Hematopoietic multipotent progenitor cell treated with erythropoietin and hydrocortisone succinate and interleukin-3 and kit ligand, for 15 days (in vitro differentiated cells): ENCODE results near the gene SERINC5.
"Not testable (repeated sequence)": the region's sequence is repeated elsewhere in the genome, so short reads cannot be mapped to it uniquely, and the experiment has no call there.

Source experiments
- DNase-seq: peaks from one replicate; pipeline ENCODE4 v3.0.0-alpha.2; 2015; ENCODE audit warnings: low spot score

Gene SERINC5

GRCh38 chr5:80136798-80137197, 119.0 kb downstream of the SERINC5 start:
- DNase-seq = not testable (repeated sequence)

- DNase-seq = no peak
Measured at GRCh38 chr5:80134876-80135275, 121.0 kb downstream of the SERINC5 start.

GRCh38 chr5:80129146-80129545, 126.7 kb downstream of the SERINC5 start:
- no peak for DNase-seq

DNA sequence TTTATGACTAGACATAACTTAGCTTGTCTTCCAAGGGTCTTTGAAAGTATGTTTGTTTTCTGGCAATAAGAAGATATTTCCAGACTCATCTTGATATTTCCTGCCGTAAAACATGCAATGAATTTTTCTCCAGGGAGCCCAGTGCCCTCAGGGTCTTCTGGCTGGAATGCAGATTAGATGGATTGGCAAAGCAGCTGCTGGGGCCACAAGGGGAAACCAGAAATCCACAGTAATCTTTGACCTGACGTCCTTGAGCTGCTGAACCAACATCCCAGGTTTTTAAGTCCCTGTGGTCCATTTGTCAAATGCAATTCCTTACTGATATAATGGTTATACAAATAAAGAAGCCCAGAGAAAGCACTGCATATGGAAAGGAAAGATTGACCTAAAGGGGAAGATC, 127.7 kb downstream of the SERINC5 start:
- no peak for DNase-seq

GRCh38 chr5:80127116-80127552, 128.7 kb downstream of the SERINC5 start:
- DNase-seq = no peak

DNA sequence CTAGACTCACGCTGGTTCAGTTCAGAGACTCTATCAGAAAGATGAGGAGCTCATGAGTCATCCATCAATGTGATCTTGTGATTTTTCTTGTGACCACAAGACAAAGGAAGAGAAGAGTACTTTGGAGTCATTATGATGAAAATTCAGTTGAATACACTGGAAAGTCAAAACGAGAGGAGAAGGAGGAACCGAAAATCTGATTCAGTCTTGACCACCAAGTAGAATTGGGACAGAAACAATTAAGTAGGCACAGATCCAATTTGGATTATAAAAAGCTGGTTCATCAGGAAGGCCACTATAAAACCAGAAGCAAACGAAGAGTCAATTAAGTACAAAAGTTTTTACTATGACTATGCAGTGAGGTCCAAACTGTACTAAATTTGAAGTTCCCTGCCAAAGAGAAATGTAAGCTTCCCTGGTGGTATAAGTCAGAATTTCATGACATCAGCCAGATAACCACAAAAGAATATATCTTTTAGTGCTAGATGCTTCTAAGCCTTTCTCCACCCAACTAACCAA, 129.8 kb downstream of the SERINC5 start:
- no peak for DNase-seq

- DNase-seq = no peak
Measured at GRCh38 chr5:80125022-80125961, 130.6 kb downstream of the SERINC5 start.

GRCh38 chr5:80124121-80124918, 131.5 kb downstream of the SERINC5 start:
- DNase-seq = no peak

- no peak for DNase-seq
Measured at GRCh38 chr5:80122579-80122978, 133.3 kb downstream of the SERINC5 start.

DNA sequence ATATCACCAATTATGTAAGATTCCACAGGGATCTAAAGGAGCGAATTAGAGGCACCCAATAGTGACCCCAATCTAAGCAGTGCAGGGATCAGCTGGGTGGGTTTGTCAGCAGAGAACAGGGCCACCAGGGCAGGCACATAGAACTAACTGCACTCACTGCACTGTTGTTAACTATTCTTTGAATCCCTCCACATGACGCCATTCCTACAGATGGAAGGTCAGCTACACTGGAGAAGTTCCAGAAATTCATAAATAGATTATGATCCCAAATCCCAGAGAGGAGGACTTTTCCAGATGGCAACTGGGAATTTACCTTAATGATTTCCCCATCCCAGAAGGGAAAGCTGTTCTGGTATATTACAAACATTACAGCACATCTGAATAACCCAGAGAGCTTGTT, 136.5 kb downstream of the SERINC5 start:
- no peak for DNase-seq

GRCh38 chr5:80117446-80117845, 138.4 kb downstream of the SERINC5 start:
- no peak for DNase-seq

DNA sequence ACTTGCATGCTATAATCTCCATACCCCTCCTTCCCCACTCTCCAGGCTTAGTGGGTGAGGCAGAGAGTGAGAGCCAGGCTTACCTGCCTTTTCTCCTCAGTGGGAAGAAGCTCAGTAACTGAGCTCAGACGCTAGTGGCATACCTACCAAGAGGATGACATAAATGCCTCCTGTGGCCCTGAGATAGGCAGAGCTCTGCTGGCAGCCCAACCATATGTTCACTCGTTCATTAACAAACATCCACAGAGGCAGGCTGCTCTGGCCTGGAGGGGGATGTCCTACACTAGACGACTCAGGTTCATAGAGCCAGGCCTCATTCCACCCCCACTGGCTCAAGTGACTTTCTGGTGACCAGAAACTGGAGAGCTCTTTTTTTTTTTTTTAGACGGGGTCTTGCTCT, 139.4 kb downstream of the SERINC5 start:
- DNase-seq = no peak

GRCh38 chr5:80116000-80116399, 139.8 kb downstream of the SERINC5 start:
- no peak for DNase-seq

DNA sequence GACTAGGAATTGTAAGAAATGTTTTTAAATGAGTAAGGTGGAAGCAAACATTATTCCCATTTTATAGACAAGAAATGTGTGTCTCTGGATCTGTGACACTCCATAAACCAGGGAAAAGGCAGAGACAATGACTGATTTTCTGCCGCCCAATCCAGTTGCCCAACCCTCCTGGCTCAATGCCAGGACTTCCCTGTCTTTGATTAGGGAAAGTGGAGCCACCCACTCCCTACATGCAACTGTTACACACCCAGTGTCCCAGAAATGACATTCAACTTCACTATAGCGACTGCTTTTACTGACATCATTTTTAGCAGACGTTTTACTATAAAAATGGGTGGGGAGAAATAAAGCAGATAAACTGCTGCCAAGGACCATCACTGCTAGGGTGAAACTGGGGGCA, 141.0 kb downstream of the SERINC5 start:
- no peak for DNase-seq

DNA sequence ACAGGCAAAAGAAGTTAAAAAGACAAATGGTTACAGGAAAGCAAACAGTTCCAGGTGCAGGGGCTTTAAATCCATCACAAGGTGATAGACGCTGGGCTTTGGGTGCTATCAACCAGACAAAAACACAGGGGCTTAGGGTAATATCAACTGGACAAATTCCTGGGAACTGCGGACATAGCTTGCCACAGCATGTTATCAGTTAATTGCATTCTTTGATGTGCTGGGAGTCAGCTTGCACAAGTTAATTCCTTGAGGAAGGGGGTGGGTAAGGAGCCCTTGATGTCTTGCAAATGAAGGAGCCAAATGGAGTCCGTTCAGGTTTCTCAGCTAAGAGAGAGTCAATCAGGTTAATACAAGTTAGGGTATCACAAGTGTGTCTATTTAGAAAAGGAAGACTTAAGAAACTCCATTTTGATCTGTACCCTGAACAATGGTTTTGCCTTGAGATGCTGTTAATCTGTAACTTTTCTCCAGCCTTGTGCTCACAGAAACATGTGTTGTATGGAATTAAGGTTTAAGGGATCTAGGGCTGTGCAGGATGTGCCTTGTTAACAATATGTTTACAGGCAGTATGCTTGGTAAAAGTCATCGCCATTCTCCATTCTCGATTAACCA, 144.4 kb downstream of the SERINC5 start:
- not testable (repeated sequence) for DNase-seq

GRCh38 chr5:80109646-80110478, 146.0 kb downstream of the SERINC5 start:
- no peak for DNase-seq

DNA sequence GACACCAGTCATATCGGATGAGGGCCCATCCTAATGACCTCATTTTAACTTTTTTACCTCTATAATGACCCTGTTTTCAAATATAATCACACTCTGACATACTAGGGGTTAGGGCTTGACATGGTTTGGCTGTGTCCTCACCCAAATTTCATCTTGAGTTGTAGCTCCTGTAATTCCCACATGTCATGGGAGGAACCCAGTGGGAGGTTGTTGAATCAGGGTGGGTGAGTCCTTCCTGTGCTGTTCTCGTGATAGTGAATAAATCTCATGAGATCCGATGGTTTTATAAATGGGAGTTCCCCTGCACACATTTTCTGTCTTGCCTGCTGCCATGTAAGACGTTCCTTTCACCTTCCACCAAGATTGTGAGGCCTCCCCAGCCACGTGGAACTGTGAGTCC, 148.9 kb downstream of the SERINC5 start:
- no peak for DNase-seq

GRCh38 chr5:80105698-80106439, 150.0 kb downstream of the SERINC5 start:
- no peak for DNase-seq

- DNase-seq = no peak
Measured at GRCh38 chr5:80103371-80103770, 152.5 kb downstream of the SERINC5 start.

DNA sequence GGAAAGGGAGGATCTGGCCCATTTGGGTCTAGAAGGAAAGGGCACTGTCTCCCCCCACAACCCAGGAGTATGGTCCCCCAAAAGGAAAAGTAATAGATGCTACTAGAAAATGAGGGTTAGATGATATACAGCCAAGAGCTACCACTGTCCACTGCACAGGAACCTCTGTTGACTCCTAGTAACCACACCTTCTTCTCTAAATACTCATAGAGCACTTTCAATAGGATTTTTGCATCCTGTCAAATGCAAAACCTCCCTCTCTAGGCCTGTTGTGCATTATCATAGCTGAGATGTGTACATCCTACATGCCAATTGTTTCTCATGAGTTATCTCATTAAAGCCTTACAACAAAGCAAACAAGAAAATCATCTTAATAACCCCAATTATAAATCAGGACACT, 153.9 kb downstream of the SERINC5 start:
- DNase-seq = no peak

- no peak for DNase-seq
Measured at GRCh38 chr5:80097451-80097850, 158.4 kb downstream of the SERINC5 start.
